GM12801 (cell line): ENCODE measurements around the gene PTBP2.

Experiments used
- CTCF ChIP-seq: IDR thresholded peaks from one replicate; pipeline ENCODE4 v1.5.1; 2011; ENCODE audit warnings: control low read depth; ENCODE audit not compliant: insufficient read length; ENCODE audit errors: extremely low read depth

Gene PTBP2

GRCh38 chr1:96721416-96722160, at the start of gene PTBP2:
TSS of gene PTBP2 (plus strand) at chr1:96721784. CDS start at chr1:96721865, 81 bp downstream.
- TF ChIP-seq CTCF: no peak

GRCh38 chr1:96674915-96675314, 46.7 kb upstream of the PTBP2 start:
- no peak for TF ChIP-seq CTCF

- no peak for TF ChIP-seq CTCF
Observed at GRCh38 chr1:96682056-96682455, 39.5 kb upstream of the PTBP2 start.

- TF ChIP-seq CTCF: no peak
Observed at GRCh38 chr1:96683931-96684330, 37.7 kb upstream of the PTBP2 start.

GRCh38 chr1:96684744-96685143, 36.8 kb upstream of the PTBP2 start:
- TF ChIP-seq CTCF: no peak

GRCh38 chr1:96688767-96689166, 32.8 kb upstream of the PTBP2 start:
- TF ChIP-seq CTCF: no peak

- TF ChIP-seq CTCF: no peak
Observed at GRCh38 chr1:96695954-96696353, 25.6 kb upstream of the PTBP2 start.
